GM12875 (cell line): ENCODE measurements around the gene TMEM252.

Experiments used
- H3K4me3 ChIP-seq: one replicate; pipeline ENCODE4 v1.5.1; 2011; ENCODE audit warnings: low read depth, low read length, control low read depth
- TF ChIP-seq, protein P1 (sequence below): IDR thresholded peaks from 2 replicates; pipeline ENCODE4 v1.5.1; 2011; ENCODE audit warnings: low read depth, mild to moderate bottlenecking, control low read depth, inconsistent platforms, low read length, moderate library complexity, borderline replicate concordance; ENCODE audit not compliant: insufficient read depth

Gene TMEM252

DNA sequence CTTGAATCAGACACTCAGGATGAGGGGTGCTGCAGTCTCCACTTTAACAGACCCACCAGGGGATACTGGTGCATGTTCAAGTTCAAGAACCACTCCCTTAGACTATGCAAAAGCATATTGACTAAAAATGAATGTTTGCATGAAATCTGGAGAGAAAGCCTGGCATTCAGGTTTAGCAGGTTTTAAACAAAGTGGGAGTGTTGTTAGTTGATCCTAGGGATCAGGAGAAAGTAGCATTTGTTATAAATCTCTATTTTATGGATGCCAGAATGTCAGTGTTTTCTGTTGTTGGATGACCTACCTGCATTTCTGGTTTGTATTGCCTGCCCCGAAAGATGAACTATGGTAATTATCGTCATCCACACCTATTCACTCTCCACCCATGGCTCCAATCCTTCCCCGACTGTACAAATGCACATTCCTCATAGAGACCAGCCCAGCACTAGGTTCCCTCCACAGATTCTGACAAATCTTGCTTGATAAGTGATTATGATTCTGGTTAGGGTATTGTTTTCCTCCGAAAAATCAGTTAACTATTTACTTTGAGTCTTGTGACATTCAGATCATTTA lies 17.2 kb downstream of the TMEM252 start:
- no peak overlapping the region for H3K4me3 ChIP-seq
- TF ChIP-seq, protein P1, sequence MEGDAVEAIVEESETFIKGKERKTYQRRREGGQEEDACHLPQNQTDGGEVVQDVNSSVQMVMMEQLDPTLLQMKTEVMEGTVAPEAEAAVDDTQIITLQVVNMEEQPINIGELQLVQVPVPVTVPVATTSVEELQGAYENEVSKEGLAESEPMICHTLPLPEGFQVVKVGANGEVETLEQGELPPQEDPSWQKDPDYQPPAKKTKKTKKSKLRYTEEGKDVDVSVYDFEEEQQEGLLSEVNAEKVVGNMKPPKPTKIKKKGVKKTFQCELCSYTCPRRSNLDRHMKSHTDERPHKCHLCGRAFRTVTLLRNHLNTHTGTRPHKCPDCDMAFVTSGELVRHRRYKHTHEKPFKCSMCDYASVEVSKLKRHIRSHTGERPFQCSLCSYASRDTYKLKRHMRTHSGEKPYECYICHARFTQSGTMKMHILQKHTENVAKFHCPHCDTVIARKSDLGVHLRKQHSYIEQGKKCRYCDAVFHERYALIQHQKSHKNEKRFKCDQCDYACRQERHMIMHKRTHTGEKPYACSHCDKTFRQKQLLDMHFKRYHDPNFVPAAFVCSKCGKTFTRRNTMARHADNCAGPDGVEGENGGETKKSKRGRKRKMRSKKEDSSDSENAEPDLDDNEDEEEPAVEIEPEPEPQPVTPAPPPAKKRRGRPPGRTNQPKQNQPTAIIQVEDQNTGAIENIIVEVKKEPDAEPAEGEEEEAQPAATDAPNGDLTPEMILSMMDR: no peak

DNA sequence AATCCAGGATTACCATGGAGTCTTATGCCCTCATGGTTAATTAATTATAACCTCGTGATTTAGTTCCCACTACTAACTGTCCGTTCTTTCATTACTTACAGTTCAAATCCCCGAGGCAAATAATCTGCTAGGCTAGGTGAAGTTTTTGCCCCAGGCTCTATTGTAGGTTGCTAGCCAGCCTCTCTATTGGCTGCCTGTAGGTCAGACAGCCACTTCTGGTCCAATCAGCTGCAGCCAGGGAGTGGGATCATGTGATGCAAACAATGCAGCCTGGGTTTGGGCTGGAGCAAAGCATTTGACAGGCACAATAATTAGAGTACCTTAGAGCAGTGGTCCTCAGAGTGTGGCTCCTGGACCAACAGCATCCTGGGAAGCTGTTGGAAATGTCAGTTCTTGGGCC lies 17.7 kb downstream of the TMEM252 start:
- TF ChIP-seq, protein P1: no peak
- no peak overlapping the region for H3K4me3 ChIP-seq

DNA sequence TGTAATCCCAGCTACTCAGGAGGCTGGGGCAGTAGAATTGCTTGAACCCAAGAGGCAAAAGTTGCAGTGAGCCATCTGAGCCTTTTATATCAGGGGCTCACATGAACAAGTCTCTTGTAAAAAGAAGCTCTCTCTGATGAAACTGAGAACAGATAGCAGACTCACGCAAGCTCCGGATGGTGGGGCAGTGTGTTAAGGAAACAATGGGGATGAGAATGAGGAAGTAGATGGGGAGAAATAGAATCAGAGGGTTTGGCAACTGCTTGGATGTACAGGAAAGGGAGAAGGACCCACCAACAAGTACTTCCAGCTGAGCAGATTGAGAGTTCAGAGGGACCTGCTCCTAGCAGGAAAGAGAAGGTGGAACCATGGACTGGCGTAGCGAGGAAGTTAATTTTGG lies 18.6 kb downstream of the TMEM252 start:
- no peak overlapping the region for H3K4me3 ChIP-seq

DNA sequence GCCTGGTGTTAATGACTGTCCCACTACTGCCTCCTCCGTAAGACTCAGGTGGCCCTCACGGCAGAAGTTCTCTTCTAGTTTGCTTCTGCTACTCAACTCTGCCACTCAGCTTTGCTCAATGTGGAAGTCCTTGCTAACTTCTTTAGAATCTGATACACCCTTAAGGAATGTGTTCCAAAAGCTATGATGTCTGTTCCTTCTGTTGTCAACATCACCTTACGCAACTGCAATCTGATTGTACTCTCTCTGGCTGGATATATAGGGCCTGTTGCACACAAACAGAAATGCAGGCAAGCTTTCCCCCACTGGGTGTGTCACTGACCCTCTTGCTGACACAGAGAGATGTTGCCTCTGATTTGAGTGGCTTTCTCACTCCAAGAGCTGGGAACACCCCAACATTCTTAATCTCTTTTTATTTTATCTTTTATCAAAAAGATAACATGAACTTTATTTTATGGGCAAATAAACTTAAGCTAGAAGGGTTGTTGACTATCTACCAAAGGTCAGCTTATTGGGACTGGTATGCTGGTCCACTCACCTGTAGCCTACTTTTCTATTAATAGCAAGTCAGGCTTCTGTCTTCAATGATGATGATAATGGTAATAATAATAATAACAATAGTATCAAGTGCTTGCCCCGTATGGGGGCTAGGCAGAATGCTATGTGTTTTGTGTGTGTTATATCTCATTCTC lies 25.2 kb downstream of the TMEM252 start:
- no peak overlapping the region for H3K4me3 ChIP-seq
- TF ChIP-seq, protein P1: no peak

More for the DNA sequence above, 18.6 kb downstream of the TMEM252 start:
- TF ChIP-seq, protein P1: no peak

DNA sequence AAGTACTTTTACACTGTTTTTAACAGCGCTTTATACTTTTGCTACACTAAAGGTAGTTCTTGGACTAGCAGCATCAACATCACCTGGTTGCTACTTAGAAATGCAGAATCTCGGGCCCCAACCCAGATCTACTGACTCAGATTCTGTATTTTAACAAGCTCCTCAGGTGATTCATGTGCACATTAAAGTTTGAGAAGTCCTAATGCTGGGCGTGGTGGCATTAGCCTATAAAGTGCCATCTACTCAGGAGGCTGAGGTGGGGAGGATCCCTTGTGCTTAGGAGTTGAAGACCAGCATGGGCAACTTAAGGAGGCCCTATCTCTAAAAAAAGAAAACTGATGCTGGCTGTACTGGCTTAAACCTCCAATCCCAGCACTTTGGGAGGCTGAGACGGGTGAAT lies 26.7 kb downstream of the TMEM252 start:
- TF ChIP-seq, protein P1: no peak
- no peak overlapping the region for H3K4me3 ChIP-seq

DNA sequence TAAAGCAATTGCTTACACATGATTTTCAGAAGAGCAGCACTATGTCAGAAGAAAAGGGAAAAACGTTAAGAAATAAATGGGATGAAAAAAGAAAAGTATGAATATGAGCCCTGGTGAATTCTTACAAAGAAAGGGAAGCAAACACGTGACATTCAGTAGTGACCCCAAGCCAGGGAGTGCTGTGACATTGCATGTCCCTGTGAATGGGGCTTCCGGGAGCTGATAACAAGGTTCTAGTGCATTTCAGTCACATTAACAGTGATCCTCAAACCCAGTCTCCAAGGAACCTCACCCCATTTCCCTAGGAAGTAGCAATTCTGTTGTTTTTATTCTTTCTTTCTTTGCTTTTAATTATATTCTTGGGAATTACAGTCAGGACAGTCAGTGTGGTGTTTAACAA lies 27.3 kb downstream of the TMEM252 start:
- TF ChIP-seq, protein P1: no peak

DNA sequence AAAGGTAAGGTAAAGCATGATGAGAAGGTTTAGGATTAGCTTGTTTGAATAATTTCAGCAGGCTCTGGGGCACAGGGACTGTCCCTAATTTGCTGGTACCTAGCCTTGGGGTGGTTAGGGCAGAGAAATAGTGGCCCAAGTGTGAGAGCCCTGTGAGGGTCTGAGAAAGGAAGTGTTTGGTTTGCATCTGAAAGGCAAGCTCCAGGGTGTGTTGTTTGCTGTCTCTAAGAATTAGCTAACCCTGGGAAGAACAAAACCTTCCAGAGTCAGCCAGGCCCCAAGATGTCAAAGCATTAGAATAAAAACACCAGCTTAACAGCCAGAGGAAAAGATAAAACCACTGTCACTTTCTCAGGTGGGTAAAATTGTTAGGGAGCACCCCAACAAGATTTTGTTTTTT lies 31.0 kb downstream of the TMEM252 start:
- no peak overlapping the region for H3K4me3 ChIP-seq
- TF ChIP-seq, protein P1: no peak

More for the DNA sequence above, 27.3 kb downstream of the TMEM252 start:
- H3K4me3 ChIP-seq: no peak overlapping the region
